ENCODE measurements around the gene RC3H2.

The RC3H2 gene

DNA sequence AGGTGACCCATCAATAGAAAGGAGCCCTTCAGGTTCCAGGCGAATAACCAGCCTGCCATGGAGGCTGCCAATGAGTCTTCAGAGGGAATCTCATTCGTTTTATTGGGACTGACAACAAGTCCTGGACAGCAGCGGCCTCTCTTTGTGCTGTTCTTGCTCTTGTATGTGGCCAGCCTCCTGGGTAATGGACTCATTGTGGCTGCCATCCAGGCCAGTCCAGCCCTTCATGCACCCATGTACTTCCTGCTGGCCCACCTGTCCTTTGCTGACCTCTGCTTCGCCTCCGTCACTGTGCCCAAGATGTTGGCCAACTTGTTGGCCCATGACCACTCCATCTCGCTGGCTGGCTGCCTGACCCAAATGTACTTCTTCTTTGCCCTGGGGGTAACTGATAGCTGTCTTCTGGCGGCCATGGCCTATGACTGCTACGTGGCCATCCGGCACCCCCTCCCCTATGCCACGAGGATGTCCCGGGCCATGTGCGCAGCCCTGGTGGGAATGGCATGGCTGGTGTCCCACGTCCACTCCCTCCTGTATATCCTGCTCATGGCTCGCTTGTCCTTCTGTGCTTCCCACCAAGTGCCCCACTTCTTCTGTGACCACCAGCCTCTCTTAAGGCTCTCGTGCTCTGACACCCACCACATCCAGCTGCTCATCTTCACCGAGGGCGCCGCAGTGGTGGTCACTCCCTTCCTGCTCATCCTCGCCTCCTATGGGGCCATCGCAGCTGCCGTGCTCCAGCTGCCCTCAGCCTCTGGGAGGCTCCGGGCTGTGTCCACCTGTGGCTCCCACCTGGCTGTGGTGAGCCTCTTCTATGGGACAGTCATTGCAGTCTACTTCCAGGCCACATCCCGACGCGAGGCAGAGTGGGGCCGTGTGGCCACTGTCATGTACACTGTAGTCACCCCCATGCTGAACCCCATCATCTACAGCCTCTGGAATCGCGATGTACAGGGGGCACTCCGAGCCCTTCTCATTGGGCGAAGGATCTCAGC, 104.8 kb downstream of the RC3H2 start, which contains the start of gene OR1K1:
TSS of gene OR1K1 (plus strand) at position 58 of the 995 bp plus-strand sequence. CDS start at position 58, 0 bp downstream.
- DNase-seq: no peak

DNA sequence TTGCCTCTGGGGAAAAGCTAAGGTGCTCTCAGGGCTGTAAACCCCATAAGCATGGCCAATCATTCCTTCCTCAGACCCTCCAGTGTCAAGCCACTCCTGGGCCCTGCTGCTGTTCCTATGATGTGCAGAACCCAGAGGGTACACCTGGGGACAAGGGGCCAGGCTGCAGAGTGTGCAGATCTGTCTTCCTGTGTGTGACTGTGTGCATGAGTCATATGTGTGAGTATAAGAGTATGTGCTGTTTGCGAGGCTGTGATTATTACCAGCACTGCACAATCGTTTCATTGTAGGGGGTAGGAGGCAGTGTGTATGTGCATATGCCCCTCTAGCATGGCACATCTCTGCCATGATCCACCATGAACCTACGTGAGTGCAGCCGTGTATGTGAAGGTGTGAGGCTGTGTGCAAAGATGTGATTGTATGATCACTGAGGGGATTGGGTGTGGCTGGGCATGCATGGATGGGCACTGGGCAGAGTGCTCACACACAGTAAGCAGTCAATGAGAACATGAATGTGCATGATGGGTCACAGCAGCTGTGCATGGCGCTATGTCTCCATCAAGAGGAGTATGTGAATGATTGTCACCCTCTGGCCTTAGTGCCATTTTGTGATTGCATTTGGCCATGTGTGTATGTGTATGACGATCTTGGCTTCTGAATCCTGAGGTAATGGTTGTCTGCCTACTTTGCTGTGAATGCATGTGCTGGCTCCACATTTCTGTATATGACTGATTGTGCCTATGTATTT, 107.7 kb downstream of the RC3H2 start:
- DNase-seq: no peak
